Myocyte (in vitro differentiated cells): ENCODE data around the gene PGD. TPM values are rescaled to one million over a fixed set of nuclear protein-coding genes. Genes with fewer than 3 reads are reported as not detected.
"Not testable (repeated sequence)": the region's sequence is repeated elsewhere in the genome, so short reads cannot be mapped to it uniquely, and the experiment has no call there.

ENCODE experiments used
- DNase-seq: peaks from one replicate; pipeline ENCODE4 v3.0.0-alpha.2; 2012; ENCODE audit warnings: low read depth
- total RNA-seq: library from RNA; depleted of rRNA; stranded (reverse); fragments of >200 nt; gene quantifications from 2 replicates; pipeline ENCODE4 v1.2.3, GENCODE V29; 2014

The PGD gene
- total RNA-seq, 1 donor from 2014 or later = 165 TPM

- no peak for DNase-seq
These were observed 34.9 kb downstream of the PGD start for GRCh38 chr1:10433790-10434189.

- DNase-seq = no peak
These were observed 35.7 kb downstream of the PGD start for GRCh38 chr1:10434590-10434989.

- no peak for DNase-seq
These were observed 38.2 kb downstream of the PGD start for GRCh38 chr1:10437052-10437451.

- no peak for DNase-seq
These were observed 39.9 kb downstream of the PGD start for GRCh38 chr1:10438677-10439163.

- no peak for DNase-seq
These were observed 41.4 kb downstream of the PGD start for GRCh38 chr1:10440305-10440704.

- DNase-seq = no peak
These were observed 41.9 kb downstream of the PGD start for GRCh38 chr1:10440794-10441193.

- DNase-seq = no peak
These were observed 45.4 kb downstream of the PGD start for GRCh38 chr1:10444248-10444647.

GRCh38 chr1:10444795-10445397, 46.0 kb downstream of the PGD start:
- DNase-seq = peak; percentile 47

- DNase-seq = no peak
These were observed 48.0 kb downstream of the PGD start for GRCh38 chr1:10446790-10447422.

- no peak for DNase-seq
These were observed 50.9 kb downstream of the PGD start, which contains the start of gene CORT for GRCh38 chr1:10449751-10450150. CORT (plus strand) TSS chr1:10450031; CDS start chr1:10450224, 193 bp downstream.

- no peak for DNase-seq
These were observed 51.4 kb downstream of the PGD start for GRCh38 chr1:10450156-10450814.

GRCh38 chr1:10450836-10451235, 52.0 kb downstream of the PGD start:
- DNase-seq = no peak

GRCh38 chr1:10451287-10451686, 52.4 kb downstream of the PGD start:
- DNase-seq = no peak

- DNase-seq = no peak
These were observed 57.2 kb downstream of the PGD start for GRCh38 chr1:10456048-10456447.

- peak; percentile 56 for DNase-seq
These were observed 57.8 kb downstream of the PGD start for GRCh38 chr1:10456661-10457060.

- not testable (repeated sequence) for DNase-seq
These were observed 58.6 kb downstream of the PGD start for GRCh38 chr1:10457462-10457861.

GRCh38 chr1:10457875-10458274, 59.0 kb downstream of the PGD start:
- DNase-seq = no peak

- DNase-seq = peak; percentile 28
These were observed 60.3 kb downstream of the PGD start for GRCh38 chr1:10459184-10459583.

- no peak for DNase-seq
These were observed 68.2 kb downstream of the PGD start for GRCh38 chr1:10467078-10467477.

GRCh38 chr1:10470043-10470442, 71.2 kb downstream of the PGD start:
- DNase-seq = no peak
